ENCODE measurements around the gene SMIM36.
"Not testable (repeated sequence)": the region's sequence is repeated elsewhere in the genome, so short reads cannot be mapped to it uniquely, and the experiment has no call there.

SMIM36 gene

DNA sequence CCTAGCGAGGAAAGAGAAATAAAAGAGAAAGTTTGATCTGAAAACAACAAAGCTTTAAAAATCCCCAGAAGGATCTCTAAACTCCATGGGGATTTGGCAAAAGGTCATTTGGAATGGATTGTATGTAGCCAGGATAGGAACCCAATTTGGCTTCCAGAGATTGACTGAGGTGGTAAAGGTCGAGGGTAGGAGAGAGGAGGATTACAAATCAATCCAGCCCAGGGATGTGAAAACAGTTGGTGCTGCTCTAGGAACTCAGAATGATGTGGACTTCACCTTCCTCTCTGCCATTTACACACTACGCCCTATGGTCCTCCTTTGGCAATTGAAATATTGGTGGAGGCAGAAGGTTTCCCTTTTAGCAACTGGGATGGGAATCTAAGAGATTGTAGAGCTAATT, 18.8 kb upstream of the SMIM36 start:
- Histone ChIP-seq H3K36me3 (ENCODE audit: insufficient read depth, low read length) (no peaks in the 10 kb centered on the region), H3K4me3 (ENCODE audit: low read length, poor library complexity, severe bottlenecking) (no peak overlapping the region), H4K20me1 (ENCODE audit: insufficient read depth, low read length, poor library complexity, severe bottlenecking) (no peaks in the 10 kb centered on the region), H3K9ac (ENCODE audit: low read depth, low read length, poor library complexity, severe bottlenecking) (no peak overlapping the region), H3F3A (ENCODE audit: low read depth) (no peaks in the 10 kb centered on the region), H3K9me3 (ENCODE audit: insufficient read depth, low read depth, low read length) (no peaks in the 10 kb centered on the region), H3K4me1 (ENCODE audit: insufficient read depth, low read length, poor library complexity, severe bottlenecking) (no peaks in the 10 kb centered on the region), H3K4me2 (ENCODE audit: low read depth, low read length, poor library complexity, severe bottlenecking) (no peak overlapping the region), H3K27me3 (ENCODE audit: insufficient read depth, low read length, poor library complexity, severe bottlenecking) (no peaks in the 10 kb centered on the region), H3K79me2 (ENCODE audit: insufficient read depth, low read length) (no peaks in the 10 kb centered on the region), H2AFZ (ENCODE audit: low read length) (no peak overlapping the region), H3K9me2 (replicated peaks; ENCODE audit: low read depth, low read length) (no peaks in the 10 kb centered on the region)
- no peak for TF ChIP-seq EZH2phosphoT487 (IDR thresholded peaks at IDR 0.05; ENCODE audit: borderline replicate concordance)
- TF ChIP-seq, protein P1, sequence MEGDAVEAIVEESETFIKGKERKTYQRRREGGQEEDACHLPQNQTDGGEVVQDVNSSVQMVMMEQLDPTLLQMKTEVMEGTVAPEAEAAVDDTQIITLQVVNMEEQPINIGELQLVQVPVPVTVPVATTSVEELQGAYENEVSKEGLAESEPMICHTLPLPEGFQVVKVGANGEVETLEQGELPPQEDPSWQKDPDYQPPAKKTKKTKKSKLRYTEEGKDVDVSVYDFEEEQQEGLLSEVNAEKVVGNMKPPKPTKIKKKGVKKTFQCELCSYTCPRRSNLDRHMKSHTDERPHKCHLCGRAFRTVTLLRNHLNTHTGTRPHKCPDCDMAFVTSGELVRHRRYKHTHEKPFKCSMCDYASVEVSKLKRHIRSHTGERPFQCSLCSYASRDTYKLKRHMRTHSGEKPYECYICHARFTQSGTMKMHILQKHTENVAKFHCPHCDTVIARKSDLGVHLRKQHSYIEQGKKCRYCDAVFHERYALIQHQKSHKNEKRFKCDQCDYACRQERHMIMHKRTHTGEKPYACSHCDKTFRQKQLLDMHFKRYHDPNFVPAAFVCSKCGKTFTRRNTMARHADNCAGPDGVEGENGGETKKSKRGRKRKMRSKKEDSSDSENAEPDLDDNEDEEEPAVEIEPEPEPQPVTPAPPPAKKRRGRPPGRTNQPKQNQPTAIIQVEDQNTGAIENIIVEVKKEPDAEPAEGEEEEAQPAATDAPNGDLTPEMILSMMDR (conservative IDR thresholded peaks at IDR 0.05; ENCODE audit: low read length), result no peak

DNA sequence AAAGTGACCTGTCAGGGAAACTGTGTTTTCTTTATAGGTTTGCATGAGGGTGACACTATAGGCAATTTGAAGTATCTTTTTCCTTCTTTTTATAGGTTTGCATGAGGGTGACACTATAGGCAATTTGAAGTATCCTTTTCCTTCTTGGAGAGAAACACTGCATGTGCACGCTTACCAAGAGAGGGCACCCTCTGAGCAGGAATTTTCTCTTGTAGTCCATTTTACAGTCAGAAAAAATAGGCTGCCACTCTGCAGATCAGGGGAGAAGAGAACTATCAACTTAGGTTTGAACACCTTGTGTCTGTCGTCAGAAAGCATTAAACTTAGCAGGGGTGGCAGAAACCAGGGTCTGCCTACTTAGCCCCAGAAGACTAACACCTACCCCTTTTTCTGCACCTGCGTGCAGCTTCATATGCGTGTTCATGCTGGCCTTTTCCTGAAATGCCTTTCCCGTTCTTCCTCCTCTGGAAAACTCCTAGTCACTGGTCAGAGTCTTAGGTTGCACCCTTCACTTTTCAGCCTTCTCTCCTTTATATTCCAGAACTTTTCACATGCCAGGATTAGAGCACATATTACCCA, 16.4 kb upstream of the SMIM36 start:
- Histone ChIP-seq H3F3A (ENCODE audit: low read depth) (no peaks in the 10 kb centered on the region), H3K9me3 (ENCODE audit: insufficient read depth, low read depth, low read length) (no peaks in the 10 kb centered on the region), H3K4me3 (ENCODE audit: low read length, poor library complexity, severe bottlenecking) (no peak overlapping the region), H4K20me1 (ENCODE audit: insufficient read depth, low read length, poor library complexity, severe bottlenecking) (no peaks in the 10 kb centered on the region), H3K27me3 (ENCODE audit: insufficient read depth, low read length, poor library complexity, severe bottlenecking) (no peaks in the 10 kb centered on the region), H3K4me1 (ENCODE audit: insufficient read depth, low read length, poor library complexity, severe bottlenecking) (no peaks in the 10 kb centered on the region), H3K36me3 (ENCODE audit: insufficient read depth, low read length) (no peaks in the 10 kb centered on the region), H3K9ac (ENCODE audit: low read depth, low read length, poor library complexity, severe bottlenecking) (no peak overlapping the region), H2AFZ (ENCODE audit: low read length) (no peak overlapping the region), H3K4me2 (ENCODE audit: low read depth, low read length, poor library complexity, severe bottlenecking) (no peak overlapping the region), H3K9me2 (replicated peaks; ENCODE audit: low read depth, low read length) (no peaks in the 10 kb centered on the region), H3K79me2 (ENCODE audit: insufficient read depth, low read length) (no peaks in the 10 kb centered on the region)
- TF ChIP-seq, protein P1 (conservative IDR thresholded peaks at IDR 0.05; ENCODE audit: low read length), result peak; percentile 69
- no peak for TF ChIP-seq EZH2phosphoT487 (IDR thresholded peaks at IDR 0.05; ENCODE audit: borderline replicate concordance)

DNA sequence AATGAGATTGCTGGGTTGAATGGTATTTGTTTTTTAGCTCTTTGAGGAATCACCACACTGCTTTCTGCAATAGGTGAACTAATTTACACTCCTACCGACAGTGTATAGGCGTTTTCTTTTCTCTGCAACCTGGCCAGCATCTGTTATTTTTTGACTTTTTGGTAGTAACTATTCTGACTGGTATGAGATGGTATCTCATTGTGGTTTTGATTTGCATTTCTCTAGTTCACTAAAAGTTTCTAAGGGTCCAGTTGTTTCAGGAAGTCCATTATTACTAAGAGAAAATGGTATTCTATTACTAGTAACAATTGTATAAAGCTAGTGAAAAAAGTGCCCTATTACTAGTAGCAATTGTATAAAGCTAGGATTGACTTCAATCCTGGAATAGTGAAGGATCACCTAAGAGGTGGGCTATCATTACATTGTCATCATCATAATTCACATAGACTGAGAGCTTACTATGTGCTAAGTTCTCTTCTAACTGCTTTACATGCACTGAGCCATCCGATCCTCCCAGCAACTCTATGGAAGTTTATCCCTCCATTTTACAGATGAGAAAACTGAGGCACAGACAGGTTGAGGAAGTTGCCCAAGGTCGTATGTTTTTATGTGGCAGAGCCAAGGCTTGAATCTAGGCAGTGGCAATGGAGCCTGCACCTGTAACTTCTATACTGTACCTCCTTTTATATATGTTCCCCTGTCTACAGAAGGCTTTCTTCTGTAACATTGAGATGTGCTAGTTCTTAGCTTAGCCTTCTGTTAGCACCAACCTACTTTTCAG, 13.4 kb upstream of the SMIM36 start:
- Histone ChIP-seq H3K9me2 (replicated peaks; ENCODE audit: low read depth, low read length) (no peaks in the 10 kb centered on the region), H3K4me1 (ENCODE audit: insufficient read depth, low read length, poor library complexity, severe bottlenecking) (no peaks in the 10 kb centered on the region), H3K79me2 (ENCODE audit: insufficient read depth, low read length) (no peaks in the 10 kb centered on the region), H3F3A (ENCODE audit: low read depth) (no peaks in the 10 kb centered on the region), H3K4me3 (ENCODE audit: low read length, poor library complexity, severe bottlenecking) (no peak overlapping the region), H3K4me2 (ENCODE audit: low read depth, low read length, poor library complexity, severe bottlenecking) (no peak overlapping the region), H3K9me3 (ENCODE audit: insufficient read depth, low read depth, low read length) (no peaks in the 10 kb centered on the region), H3K27me3 (ENCODE audit: insufficient read depth, low read length, poor library complexity, severe bottlenecking) (no peaks in the 10 kb centered on the region), H3K36me3 (ENCODE audit: insufficient read depth, low read length) (no peaks in the 10 kb centered on the region), H4K20me1 (ENCODE audit: insufficient read depth, low read length, poor library complexity, severe bottlenecking) (no peaks in the 10 kb centered on the region), H2AFZ (ENCODE audit: low read length) (no peak overlapping the region), H3K9ac (ENCODE audit: low read depth, low read length, poor library complexity, severe bottlenecking) (no peak overlapping the region)
- TF ChIP-seq, protein P1 (conservative IDR thresholded peaks at IDR 0.05; ENCODE audit: low read length), result no peak

DNA sequence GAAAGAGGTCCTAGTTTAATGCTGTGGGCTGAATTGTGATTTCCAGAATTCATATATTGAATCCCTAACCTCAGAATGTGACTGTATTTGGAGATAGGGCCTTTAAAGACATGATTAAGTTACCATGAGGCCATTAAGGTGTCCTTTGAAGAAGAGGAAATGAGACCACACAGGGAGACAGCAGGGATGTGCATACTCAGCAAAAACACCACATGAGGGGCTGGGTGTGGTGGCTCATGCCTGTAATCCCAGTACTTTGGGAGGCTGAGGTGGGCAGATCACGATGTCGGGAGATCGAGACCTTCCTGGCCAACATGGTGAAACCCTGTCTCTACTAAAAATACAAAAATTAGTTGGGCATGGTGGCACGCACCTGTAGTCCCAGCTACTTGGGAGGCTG, 11.8 kb upstream of the SMIM36 start:
- H3K9me3 ChIP-seq (ENCODE audit: insufficient read depth, low read depth, low read length); H3F3A ChIP-seq (ENCODE audit: low read depth); H4K20me1 ChIP-seq (ENCODE audit: insufficient read depth, low read length, poor library complexity, severe bottlenecking); H2AFZ ChIP-seq (ENCODE audit: low read length); H3K9ac ChIP-seq (ENCODE audit: low read depth, low read length, poor library complexity, severe bottlenecking); H3K27me3 ChIP-seq (ENCODE audit: insufficient read depth, low read length, poor library complexity, severe bottlenecking); H3K4me2 ChIP-seq (ENCODE audit: low read depth, low read length, poor library complexity, severe bottlenecking); H3K36me3 ChIP-seq (ENCODE audit: insufficient read depth, low read length); H3K9me2 ChIP-seq (replicated peaks; ENCODE audit: low read depth, low read length); H3K79me2 ChIP-seq (ENCODE audit: insufficient read depth, low read length); H3K4me3 ChIP-seq (ENCODE audit: low read length, poor library complexity, severe bottlenecking); H3K4me1 ChIP-seq (ENCODE audit: insufficient read depth, low read length, poor library complexity, severe bottlenecking): not testable (repeated sequence)
